Measurements from ENCODE around the gene TTC7B. TPM values are rescaled to one million over a fixed set of nuclear protein-coding genes. Genes with fewer than 3 reads are reported as not detected.

TTC7B gene
- total and polyA plus RNA-seq, 12 donors, result 10.0 to 58.4 (median 24.7) TPM

- WGBS, 4 donors, result 89 to 91% (median 90%) methylated on average over 5 of the region's 5 CpGs
- intact Hi-C loops (cut with DNase I), result no loop called here
- Histone ChIP-seq H3K4me3 (no peak overlapping the region), H3K27me3 (no peaks in the 10 kb centered on the region), H3K27ac (no peak overlapping the region), H3K9me3 (replicated peaks in 1 of 3) (no peaks in the 10 kb centered on the region), H3K36me3 (replicated peaks in 1 of 2) (no peaks in the 10 kb centered on the region), H3K4me1 (replicated peaks in 1 of 2) (no peaks in the 10 kb centered on the region)
- TF ChIP-seq CTCF (IDR thresholded peaks at IDR 0.05), result no peak
- TF ChIP-seq POLR2A (IDR thresholded peaks at IDR 0.05), result no peak
- DNase-seq, result no peak
These were observed 16.8 kb downstream of the TTC7B start for GRCh38 chr14:90799420-90799819.

GRCh38 chr14:90797919-90798318 is 18.3 kb downstream of the TTC7B start:
- H3K36me3 ChIP-seq (replicated peaks in 1 of 2), result no peaks in the 10 kb centered on the region
- intact Hi-C loops (cut with DNase I), result no loop called here
- 87 to 91% (median 89%) methylated on average over 13 of the region's 13 CpGs for WGBS, 4 donors
- H3K27me3 ChIP-seq, result no peaks in the 10 kb centered on the region
- H3K27ac ChIP-seq, result no peak overlapping the region
- H3K9me3 ChIP-seq (replicated peaks in 1 of 3), result no peaks in the 10 kb centered on the region
- no peak overlapping the region for H3K4me3 ChIP-seq
- no peak for DNase-seq
- TF ChIP-seq CTCF (IDR thresholded peaks at IDR 0.05) (no peak), POLR2A (IDR thresholded peaks at IDR 0.05) (no peak)
- H3K4me1 ChIP-seq (replicated peaks in 1 of 2), result no peaks in the 10 kb centered on the region

- H3K4me3 ChIP-seq, result no peak overlapping the region
- no peaks in the 10 kb centered on the region for H3K36me3 ChIP-seq (replicated peaks in 1 of 2)
- TF ChIP-seq CTCF (IDR thresholded peaks at IDR 0.05) (no peak), POLR2A (IDR thresholded peaks at IDR 0.05) (no peak)
- intact Hi-C loops (cut with DNase I), result no loop called here
- no peak overlapping the region for H3K27ac ChIP-seq
- no peaks in the 10 kb centered on the region for H3K9me3 ChIP-seq (replicated peaks in 1 of 3)
- H3K27me3 ChIP-seq, result no peaks in the 10 kb centered on the region
- 74 to 83% (median 79%) methylated on average over 3 of the region's 3 CpGs; no CpG with 5 or more reads in 1 of the 4 donors for WGBS, 4 donors
- H3K4me1 ChIP-seq (replicated peaks in 1 of 2), result no peaks in the 10 kb centered on the region
- DNase-seq, result no peak
These were observed 18.8 kb downstream of the TTC7B start for GRCh38 chr14:90797451-90797850.

- no peak for TF ChIP-seq POLR2A (IDR thresholded peaks at IDR 0.05)
- intact Hi-C loops (cut with DNase I), result no loop called here
- DNase-seq, result peak in 1 of 7 donors; percentile 11
These were observed 19.9 kb downstream of the TTC7B start for GRCh38 chr14:90796329-90796728.

GRCh38 chr14:90795744-90796143 is 20.5 kb downstream of the TTC7B start:
- DNase-seq, result no peak
- no peak for TF ChIP-seq CTCF (IDR thresholded peaks at IDR 0.05)
- no peak for TF ChIP-seq POLR2A (IDR thresholded peaks at IDR 0.05)
- intact Hi-C loops (cut with DNase I), result no loop called here
- Histone ChIP-seq H3K36me3 (replicated peaks in 1 of 2) (no peaks in the 10 kb centered on the region), H3K27ac (peak overlapping the region in 1 of 5 donors; percentile 38), H3K4me3 (no peak overlapping the region), H3K9me3 (replicated peaks in 1 of 3) (no peaks in the 10 kb centered on the region), H3K27me3 (no peaks in the 10 kb centered on the region), H3K4me1 (replicated peaks in 1 of 2) (no peaks in the 10 kb centered on the region)
- 65 to 86% (median 78%) methylated on average over 6 to 8 of the region's 8 CpGs for WGBS, 4 donors

More at GRCh38 chr14:90796329-90796728, 19.9 kb downstream of the TTC7B start:
- H3K36me3 ChIP-seq (replicated peaks in 1 of 2), result no peaks in the 10 kb centered on the region
- 71 to 83% (median 75%) methylated on average over 1 to 2 of the region's 2 CpGs for WGBS, 4 donors
- H3K9me3 ChIP-seq (replicated peaks in 1 of 3), result no peaks in the 10 kb centered on the region
- H3K27ac ChIP-seq, result peak overlapping the region in 1 of 5 donors; percentile 38
- no peaks in the 10 kb centered on the region for H3K4me1 ChIP-seq (replicated peaks in 1 of 2)
- H3K27me3 ChIP-seq, result no peaks in the 10 kb centered on the region
- H3K4me3 ChIP-seq, result no peak overlapping the region

Data from adrenal gland (tissue), 12 donors.